ENCODE measurements around the gene TMX2. TPM values are rescaled to one million over a fixed set of nuclear protein-coding genes. Genes with fewer than 3 reads are reported as not detected.
"Not testable (repeated sequence)": the region's sequence is repeated elsewhere in the genome, so short reads cannot be mapped to it uniquely, and the experiment has no call there.

Gene TMX2
- total RNA-seq, 1 donor from 2014 or later, result 44.8 TPM

GRCh38 chr11:57716726-57717125 lies 4.3 kb downstream of the TMX2 start:
- DNase-seq, result not testable (repeated sequence)

- DNase-seq, result no peak
Measured at GRCh38 chr11:57727185-57727584, 14.8 kb downstream of the TMX2 start.

DNA sequence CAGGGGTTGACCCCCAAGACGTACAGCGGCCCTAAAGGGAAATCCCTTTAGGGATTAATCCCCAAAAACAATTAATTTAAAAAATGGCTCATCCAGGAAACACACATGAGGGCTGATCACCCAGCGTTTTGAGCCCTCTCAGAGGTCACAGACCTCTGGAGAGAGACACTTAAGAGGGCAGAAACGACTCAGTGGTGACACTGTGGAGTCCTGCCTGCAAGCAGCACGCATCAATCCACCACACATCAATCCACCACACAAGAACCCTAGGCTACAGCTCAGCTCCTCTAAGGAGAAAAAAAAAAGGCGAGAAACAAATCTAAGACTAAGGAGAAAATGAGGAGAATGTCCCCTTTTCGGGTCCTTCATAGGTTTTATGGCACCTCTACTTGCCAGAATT lies 16.4 kb downstream of the TMX2 start:
- DNase-seq, result no peak

GRCh38 chr11:57729479-57729878 lies 17.1 kb downstream of the TMX2 start:
- DNase-seq, result no peak

DNA sequence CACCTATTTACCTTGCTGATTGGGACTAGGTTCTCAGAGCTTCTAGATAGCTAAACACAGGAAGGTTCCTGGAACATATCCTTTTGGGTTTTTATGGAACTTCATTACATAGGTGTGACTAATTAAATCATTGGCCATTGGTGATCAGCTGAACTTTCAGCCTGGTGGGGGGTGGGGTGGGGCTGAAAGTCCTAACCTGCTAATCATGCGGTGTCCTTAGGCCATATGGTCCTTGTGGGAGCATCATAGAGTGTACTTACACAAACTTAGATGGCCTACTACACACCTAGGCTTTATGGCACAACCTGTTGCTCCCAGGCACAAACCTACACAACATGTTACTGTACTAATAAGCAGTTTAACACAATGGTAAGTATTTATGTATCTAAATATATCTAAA lies 20.3 kb downstream of the TMX2 start:
- no peak for DNase-seq

DNA sequence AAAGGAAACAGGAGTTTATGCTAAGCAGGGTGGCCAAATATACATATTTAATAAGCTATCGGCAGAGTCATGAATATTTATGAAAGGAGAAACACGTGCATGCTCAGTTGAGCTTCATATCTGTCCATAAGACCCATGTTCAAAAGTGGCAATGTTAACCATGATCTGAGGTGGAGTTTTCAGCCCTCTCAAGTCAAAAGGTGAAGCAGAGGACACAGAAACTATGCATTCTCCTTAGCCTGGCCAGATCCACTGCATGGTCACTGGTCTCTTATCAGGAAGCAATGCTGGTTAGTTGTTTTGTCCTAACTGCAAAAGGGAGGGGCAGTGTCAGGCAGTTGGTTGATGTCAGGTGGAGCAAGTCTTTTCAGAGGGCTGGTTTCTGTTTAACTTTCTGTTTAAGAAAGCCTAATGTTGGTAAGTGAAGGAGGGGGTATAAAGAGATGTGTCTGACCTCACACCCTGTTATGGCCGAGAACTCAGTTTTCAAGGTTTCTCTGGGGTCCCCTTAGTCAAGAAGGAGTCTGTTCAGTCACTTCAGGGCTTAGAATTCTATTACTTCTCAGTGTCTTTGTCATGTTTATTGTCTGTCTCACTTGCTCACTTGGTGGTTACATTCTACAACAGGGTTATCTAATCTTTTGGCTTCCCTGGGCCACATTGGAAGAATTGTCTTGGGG lies 23.4 kb downstream of the TMX2 start:
- no peak for DNase-seq

DNA sequence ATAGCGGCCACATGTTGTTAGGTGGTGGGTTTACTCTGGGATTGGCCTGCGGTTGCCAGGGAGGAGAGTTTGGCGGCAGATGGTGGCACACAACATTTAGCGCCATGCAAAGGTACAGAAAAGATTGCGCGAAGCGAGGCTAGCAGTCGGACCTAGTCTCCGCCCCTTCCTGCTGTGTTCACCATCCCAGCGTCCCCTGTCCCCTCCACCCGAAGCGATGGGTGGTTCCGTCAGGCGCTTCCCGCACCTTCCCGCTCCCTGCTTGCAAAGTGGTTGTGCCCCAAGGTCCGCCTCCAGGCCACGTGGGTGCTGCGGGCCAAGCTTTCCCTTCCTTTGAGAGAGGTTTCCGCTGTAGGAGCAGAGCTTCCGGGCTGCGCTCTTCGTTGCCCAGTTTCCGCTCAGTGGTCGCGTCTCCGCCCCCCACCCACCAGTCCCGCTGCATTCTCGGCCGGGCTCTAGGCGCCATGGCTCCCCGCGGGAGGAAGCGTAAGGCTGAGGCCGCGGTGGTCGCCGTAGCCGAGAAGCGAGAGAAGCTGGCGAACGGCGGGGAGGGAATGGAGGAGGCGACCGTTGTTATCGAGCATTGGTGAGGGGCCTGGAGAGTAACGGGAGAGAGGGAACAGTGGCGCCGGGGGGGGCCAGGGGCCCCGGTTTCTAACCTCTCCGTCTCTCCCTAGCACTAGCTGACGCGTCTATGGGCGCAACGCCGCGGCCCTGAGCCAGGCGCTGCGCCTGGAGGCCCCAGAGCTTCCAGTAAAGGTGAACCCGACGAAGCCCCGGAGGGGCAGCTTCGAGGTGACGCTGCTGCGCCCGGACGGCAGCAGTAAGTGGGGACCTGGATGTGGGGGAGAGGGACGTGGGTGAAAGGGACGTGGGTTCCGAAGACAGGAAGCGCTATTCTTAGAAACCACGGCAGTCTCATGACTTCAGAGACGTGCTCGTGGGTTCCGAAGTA lies 29.0 kb downstream of the TMX2 start, which contains the start of gene SELENOH:
Gene SELENOH, plus strand, starts transcription at position 360 of the 955 bp plus-strand sequence. Its CDS starts 105 bp downstream, at position 465.
- peak; percentile 99 for DNase-seq

DNA sequence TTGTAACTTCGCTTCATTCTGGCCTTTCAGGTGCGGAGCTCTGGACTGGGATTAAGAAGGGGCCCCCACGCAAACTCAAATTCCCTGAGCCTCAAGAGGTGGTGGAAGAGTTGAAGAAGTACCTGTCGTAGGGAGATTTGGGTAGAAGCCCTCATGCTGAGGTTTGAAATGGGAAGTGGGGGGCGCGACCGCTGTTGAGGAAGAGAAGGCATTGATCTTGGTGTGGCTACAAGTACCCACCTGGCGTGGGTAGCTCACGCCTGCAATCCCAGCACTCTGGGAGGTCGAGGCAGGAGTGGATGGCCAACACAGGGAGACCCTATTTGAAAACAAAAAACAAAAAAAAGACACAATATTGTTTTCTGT lies 29.7 kb downstream of the TMX2 start:
- no peak for DNase-seq

- no peak for DNase-seq
Measured at GRCh38 chr11:57744357-57744756, 32.0 kb downstream of the TMX2 start.

DNA sequence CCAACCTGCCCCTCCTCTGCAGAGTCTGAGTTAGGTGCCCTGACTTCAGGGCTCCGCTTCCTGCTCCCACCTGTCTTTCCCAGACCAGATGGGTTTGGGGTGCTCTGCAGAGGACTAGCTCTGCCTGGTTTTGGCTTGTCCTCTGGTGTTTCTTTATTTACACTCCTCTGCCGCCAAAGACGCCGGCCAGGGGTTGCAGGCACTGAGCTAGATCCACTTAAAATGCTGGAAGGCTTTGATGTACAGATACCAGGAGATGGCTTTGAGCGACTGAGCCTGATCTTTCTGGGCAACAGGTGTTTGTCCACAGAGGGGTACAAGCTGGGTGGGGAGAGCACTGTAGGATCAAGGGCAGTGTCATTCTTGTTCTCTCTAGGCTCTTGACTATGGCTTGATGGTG lies 32.8 kb downstream of the TMX2 start:
- DNase-seq, result no peak

DNA sequence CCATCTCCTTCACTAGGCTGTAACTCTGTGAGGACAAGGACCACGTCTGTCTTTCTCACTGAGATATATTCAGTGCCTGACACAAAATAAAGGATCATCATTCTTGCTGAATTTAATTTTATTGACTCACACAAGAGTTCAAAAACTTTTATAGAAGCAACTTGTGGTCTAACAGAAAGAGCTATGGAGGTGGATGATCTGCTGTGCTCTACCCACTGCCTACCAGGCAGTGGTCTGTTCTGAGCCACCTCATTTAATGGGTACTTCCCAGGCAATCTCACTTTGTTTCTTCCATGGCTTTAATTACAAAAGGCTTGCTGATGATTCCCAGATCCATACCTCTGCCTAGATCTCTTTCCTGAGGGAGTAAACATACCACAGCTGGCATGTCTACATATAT lies 34.5 kb downstream of the TMX2 start:
- no peak for DNase-seq

DNA sequence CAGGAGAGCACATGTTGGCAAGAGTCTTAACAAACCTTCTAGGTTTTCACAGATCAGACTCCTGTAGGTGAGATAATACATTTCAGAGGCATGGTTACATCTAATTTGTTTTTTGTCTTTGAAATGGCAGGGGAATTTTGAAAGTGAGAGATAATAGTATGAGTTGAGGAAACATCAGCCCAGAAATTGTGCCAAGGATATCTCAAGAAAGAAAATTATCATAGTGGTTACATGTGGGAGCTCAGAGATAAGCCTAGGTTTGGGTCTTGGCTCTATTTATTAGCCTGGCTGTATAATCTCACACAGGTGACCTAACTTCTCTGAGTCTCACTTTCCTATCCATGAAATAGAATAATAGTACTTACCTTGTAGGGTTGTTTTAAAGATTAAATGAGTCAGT lies 38.8 kb downstream of the TMX2 start:
- DNase-seq, result no peak

DNA sequence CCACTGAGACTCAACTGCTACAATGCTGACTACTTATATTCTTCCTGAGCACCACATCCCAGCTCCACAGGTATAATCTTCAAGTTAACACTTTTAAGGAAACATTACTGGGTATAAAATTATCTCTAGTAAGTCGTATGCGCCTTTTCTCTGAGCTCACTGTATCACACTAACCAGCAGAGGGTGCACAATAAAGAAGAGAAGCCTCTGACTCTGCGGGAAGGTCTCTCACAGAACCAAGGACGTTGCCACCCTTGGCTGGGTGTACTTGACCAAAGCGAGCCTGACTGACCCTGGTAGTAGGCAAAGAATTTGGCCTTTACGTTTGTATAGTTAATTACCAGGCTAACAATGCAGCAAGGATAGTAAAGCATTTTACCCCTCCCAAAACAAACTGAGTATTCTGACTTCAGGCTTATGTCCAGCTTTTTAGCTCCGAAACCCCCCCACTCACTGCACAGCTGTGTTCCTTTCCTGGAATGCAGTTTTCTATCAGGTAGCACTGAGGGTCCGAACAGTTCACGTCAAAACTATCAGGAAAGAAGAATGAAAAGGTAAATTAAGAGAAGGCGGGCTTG lies 39.4 kb downstream of the TMX2 start, which contains the start of gene BTBD18:
Gene BTBD18, minus strand, starts transcription at position 144 of the 578 bp plus-strand sequence. CDS start 631 bp downstream, outside the sequence.
- peak; percentile 83 for DNase-seq

GRCh38 chr11:57752954-57753353 lies 40.6 kb downstream of the TMX2 start:
- no peak for DNase-seq

- DNase-seq, result no peak
Measured at GRCh38 chr11:57758174-57758573, 45.8 kb downstream of the TMX2 start.

DNA sequence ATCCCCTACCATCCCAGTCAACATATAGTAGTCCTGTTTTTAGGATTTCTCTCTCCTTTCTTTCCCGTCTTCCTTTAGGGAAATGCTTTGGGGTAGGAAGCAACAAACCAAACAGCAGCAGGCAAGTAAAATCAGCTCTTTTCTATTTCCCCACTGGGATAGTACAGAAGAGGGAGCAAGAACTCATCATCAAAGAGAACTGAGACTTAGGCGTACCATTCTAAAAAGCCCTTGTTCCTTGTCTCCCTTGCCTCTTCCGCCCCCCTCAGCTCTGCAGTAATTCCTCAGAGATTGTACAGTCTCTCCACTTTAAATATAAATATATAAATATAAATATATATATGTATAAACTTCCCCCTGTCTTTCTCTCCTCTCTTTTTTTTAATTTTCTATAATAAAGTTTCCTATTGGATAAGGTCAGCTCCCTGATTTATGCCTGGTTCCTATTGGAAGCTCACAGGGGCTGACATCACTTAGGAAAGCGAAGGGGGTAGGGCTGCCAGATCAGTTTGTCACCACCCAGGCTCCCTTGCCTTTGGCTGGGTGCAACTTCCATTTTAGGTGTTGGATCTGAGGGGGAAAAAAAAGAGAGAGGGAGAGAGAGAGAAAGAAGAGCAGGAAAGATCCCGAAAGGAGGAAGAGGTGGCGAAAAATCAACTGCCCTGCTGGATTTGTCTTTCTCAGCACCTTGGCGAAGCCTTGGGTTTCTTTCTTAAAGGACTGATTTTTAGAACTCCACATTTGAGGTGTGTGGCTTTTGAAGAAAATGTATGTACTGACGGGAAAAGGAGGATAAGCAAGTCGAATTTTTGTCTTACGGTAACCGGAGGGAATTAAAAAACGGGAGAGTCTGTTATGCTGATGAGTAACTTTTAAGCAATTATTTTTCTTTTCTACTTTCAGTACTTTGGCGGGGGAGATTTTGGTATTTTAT lies 49.2 kb downstream of the TMX2 start, which contains the start of gene CTNND1:
Gene CTNND1, plus strand, starts transcription at position 502 of the 934 bp plus-strand sequence. CDS start 29,677 bp downstream, outside the sequence.
- DNase-seq, result peak; percentile 98

- DNase-seq, result peak; percentile 34
Measured at GRCh38 chr11:57762235-57762861, 50.0 kb downstream of the TMX2 start.

- DNase-seq, result peak; percentile 75
Measured at GRCh38 chr11:57763568-57763967, 51.2 kb downstream of the TMX2 start.

DNA sequence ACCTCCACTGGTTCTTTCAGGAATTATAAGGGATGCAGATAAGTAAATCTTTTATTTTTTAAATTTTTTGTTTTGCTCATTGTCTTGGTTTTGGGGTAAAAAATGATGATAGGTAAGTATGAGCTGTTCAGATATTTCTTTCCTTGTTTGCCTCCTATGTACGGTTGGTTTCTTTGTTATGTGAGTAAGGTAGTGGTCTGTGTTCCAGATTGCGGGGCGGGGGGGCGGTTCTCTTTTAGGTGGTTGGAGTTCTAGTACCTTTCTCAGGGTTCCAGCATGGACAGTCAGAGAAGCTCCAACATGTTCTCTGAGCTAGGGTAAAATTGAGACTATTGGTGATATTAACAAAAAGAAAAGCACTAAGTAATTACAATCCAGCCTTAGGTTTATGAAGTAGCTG lies 51.6 kb downstream of the TMX2 start:
- DNase-seq, result no peak

GRCh38 chr11:57764566-57764965 lies 52.2 kb downstream of the TMX2 start:
- DNase-seq, result peak; percentile 23

DNA sequence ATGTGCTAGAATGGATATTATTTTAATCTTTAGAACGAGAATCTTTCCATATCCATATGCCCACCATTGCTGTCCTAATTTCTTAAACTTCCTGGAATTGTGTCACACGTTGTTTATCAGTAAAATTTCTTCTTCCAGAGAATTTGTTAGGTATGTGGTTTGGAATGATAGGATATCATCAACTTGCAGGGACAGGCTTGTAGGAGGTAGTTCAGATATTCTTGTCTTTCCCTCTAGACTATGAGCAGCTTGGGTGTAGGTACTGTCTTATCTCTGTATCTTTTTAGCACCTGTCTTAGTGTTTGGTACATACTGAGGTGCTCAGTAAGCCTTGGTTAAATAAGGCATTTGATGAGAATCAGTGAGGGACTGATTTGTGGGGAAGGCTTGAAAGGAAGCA lies 52.6 kb downstream of the TMX2 start:
- no peak for DNase-seq

DNA sequence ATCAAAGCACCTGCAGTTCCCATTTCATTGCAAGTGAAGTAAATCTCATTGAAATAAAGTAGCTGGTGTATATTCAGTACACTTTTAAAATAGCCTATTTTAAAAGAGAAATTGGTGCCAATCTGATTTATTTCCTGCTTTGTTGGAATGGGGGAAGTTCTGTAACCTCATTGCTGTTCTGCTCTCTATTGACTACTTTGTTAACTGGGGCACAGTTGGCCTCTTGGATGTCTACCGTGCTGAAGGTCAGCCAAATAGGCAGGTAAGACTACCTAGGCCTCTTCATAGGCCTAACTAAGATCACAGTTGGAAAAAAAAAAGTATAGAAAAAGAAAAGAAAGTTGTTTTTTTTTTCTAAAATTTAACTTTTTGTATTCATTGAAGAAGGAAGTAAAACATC lies 58.4 kb downstream of the TMX2 start:
- DNase-seq, result no peak
